Effector memory CD8-positive, alpha-beta T cell (primary cell): ENCODE measurements around the gene CALML5.

Experiments used
- ATAC-seq: fragments of 150-1000 bp; cut with Tn5 transposase; replicated peaks from 2 replicates; pipeline ENCODE4 v1.10.0; 2021; ENCODE audit warnings: mild to moderate bottlenecking, moderate library complexity
- DNase-seq, 3 experiments: peaks; one replicate each; pipeline ENCODE4 v3.0.0; 2021
- H3K27ac Mint-ChIP-seq, 2 donors: one replicate each; pipeline ENCODE4 v1.8.0; 2022; ENCODE audit warnings: mild to moderate bottlenecking in 2 of 2, mixed read lengths in 2 of 2, moderate library complexity in 2 of 2
- H3K27me3 Mint-ChIP-seq, 2 donors: one replicate each; pipeline ENCODE4 v1.8.0; 2022; ENCODE audit warnings: mixed read lengths in 2 of 2
- H3K36me3 Mint-ChIP-seq: one replicate; pipeline ENCODE4 v1.8.0; 2022; ENCODE audit warnings: mild to moderate bottlenecking, moderate library complexity, mixed read lengths; ENCODE audit not compliant: insufficient read depth
- H3K4me1 Mint-ChIP-seq, 2 donors: one replicate each; pipeline ENCODE4 v1.8.0; 2022; ENCODE audit warnings: low read depth in 2 of 2, mixed read lengths in 2 of 2
- H3K4me3 Mint-ChIP-seq, 2 donors: one replicate each; pipeline ENCODE4 v1.8.0; 2022; ENCODE audit warnings: mild to moderate bottlenecking in 2 of 2, mixed read lengths in 2 of 2, moderate library complexity in 2 of 2
- H3K9me3 Mint-ChIP-seq, 2 donors: one replicate each; pipeline ENCODE4 v1.8.0; 2022; ENCODE audit warnings: mixed read lengths in 2 of 2

Gene CALML5

GRCh38 chr10:5529702-5530411 is 30.5 kb upstream of the CALML5 start:
- DNase-seq (no peak), ATAC-seq (no peak)
- Mint-ChIP-seq H3K9me3 (no peaks in the 10 kb centered on the region), H3K36me3 (no peaks in the 10 kb centered on the region), H3K4me1 (no peaks in the 10 kb centered on the region), H3K4me3 (no peak overlapping the region), H3K27me3 (peaks cover 0 to 56% of the 10 kb centered on the region in 2 donors), H3K27ac (no peak overlapping the region)

- no peak overlapping the region for H3K27ac Mint-ChIP-seq
- H3K9me3 Mint-ChIP-seq, result no peaks in the 10 kb centered on the region
- no peak for ATAC-seq
- DNase-seq, result no peak
- H3K4me3 Mint-ChIP-seq, result no peak overlapping the region
- H3K27me3 Mint-ChIP-seq, result peaks cover 5 to 63% of the 10 kb centered on the region in 2 donors
- no peaks in the 10 kb centered on the region for H3K36me3 Mint-ChIP-seq
- no peaks in the 10 kb centered on the region for H3K4me1 Mint-ChIP-seq
These were observed 29.8 kb upstream of the CALML5 start for GRCh38 chr10:5528989-5529701.

- ATAC-seq, result no peak
- H3K4me3 Mint-ChIP-seq, result no peak overlapping the region
- no peaks in the 10 kb centered on the region for H3K4me1 Mint-ChIP-seq
- no peak for DNase-seq
- H3K27me3 Mint-ChIP-seq, result peaks cover 9 to 77% of the 10 kb centered on the region in 2 donors
- H3K36me3 Mint-ChIP-seq, result no peaks in the 10 kb centered on the region
- no peaks in the 10 kb centered on the region for H3K9me3 Mint-ChIP-seq
- H3K27ac Mint-ChIP-seq, result no peak overlapping the region
These were observed 28.2 kb upstream of the CALML5 start for GRCh38 chr10:5527332-5528200.

GRCh38 chr10:5526691-5527331 is 27.4 kb upstream of the CALML5 start:
- ATAC-seq, result no peak
- Mint-ChIP-seq H3K4me3 (no peak overlapping the region), H3K27ac (no peak overlapping the region), H3K9me3 (no peaks in the 10 kb centered on the region), H3K27me3 (peaks cover 9 to 78% of the 10 kb centered on the region in 2 donors), H3K4me1 (no peaks in the 10 kb centered on the region), H3K36me3 (no peaks in the 10 kb centered on the region)
- no peak for DNase-seq

- Mint-ChIP-seq H3K4me1 (no peaks in the 10 kb centered on the region), H3K36me3 (no peaks in the 10 kb centered on the region), H3K27ac (no peak overlapping the region), H3K4me3 (no peak overlapping the region), H3K9me3 (no peaks in the 10 kb centered on the region), H3K27me3 (peaks cover 9 to 72% of the 10 kb centered on the region in 2 donors)
- DNase-seq (no peak), ATAC-seq (no peak)
These were observed 26.4 kb upstream of the CALML5 start for GRCh38 chr10:5525561-5526341.

- no peaks in the 10 kb centered on the region for H3K4me1 Mint-ChIP-seq
- no peak within 1 kb of the TSS for H3K27ac Mint-ChIP-seq
- H3K9me3 Mint-ChIP-seq, result no peaks in the 10 kb centered on the region
- peaks cover 9 to 64% of the 10 kb centered on the region in 2 donors for H3K27me3 Mint-ChIP-seq
- no peak within 1 kb of the TSS for H3K4me3 Mint-ChIP-seq
- ATAC-seq, result no peak
- H3K36me3 Mint-ChIP-seq, result no peaks in the 10 kb centered on the region
- DNase-seq, result no peak
These were observed 25.5 kb upstream of the CALML5 start, which contains the start of gene CALML3 for GRCh38 chr10:5524641-5525560. Gene CALML3 (plus strand): TSS chr10:5524961. CDS start chr10:5525086, 125 bp downstream.

- Mint-ChIP-seq H3K27me3 (peaks cover 9 to 55% of the 10 kb centered on the region in 2 donors), H3K9me3 (no peaks in the 10 kb centered on the region), H3K36me3 (no peaks in the 10 kb centered on the region), H3K4me3 (no peak overlapping the region), H3K4me1 (no peaks in the 10 kb centered on the region), H3K27ac (no peak overlapping the region)
- DNase-seq, result no peak
- ATAC-seq, result no peak
These were observed 24.6 kb upstream of the CALML5 start for GRCh38 chr10:5523796-5524574.

GRCh38 chr10:5522913-5523560 is 23.7 kb upstream of the CALML5 start:
- H3K9me3 Mint-ChIP-seq, result no peaks in the 10 kb centered on the region
- DNase-seq (no peak), ATAC-seq (no peak)
- no peaks in the 10 kb centered on the region for H3K4me1 Mint-ChIP-seq
- no peak overlapping the region for H3K4me3 Mint-ChIP-seq
- no peak overlapping the region for H3K27ac Mint-ChIP-seq
- H3K36me3 Mint-ChIP-seq, result no peaks in the 10 kb centered on the region
- peaks cover 9 to 48% of the 10 kb centered on the region in 2 donors for H3K27me3 Mint-ChIP-seq

GRCh38 chr10:5519054-5519453 is 19.7 kb upstream of the CALML5 start:
- ATAC-seq (no peak), DNase-seq (no peak)
- H3K27me3 Mint-ChIP-seq, result peaks cover 30 to 48% of the 10 kb centered on the region in 2 donors
- H3K27ac Mint-ChIP-seq, result no peak overlapping the region
- no peaks in the 10 kb centered on the region for H3K36me3 Mint-ChIP-seq
- H3K9me3 Mint-ChIP-seq, result no peaks in the 10 kb centered on the region
- no peak overlapping the region for H3K4me3 Mint-ChIP-seq
- H3K4me1 Mint-ChIP-seq, result peaks cover 0 to 2% of the 10 kb centered on the region in 2 donors

GRCh38 chr10:5518143-5518542 is 18.8 kb upstream of the CALML5 start:
- no peak for ATAC-seq
- peaks cover 34 to 44% of the 10 kb centered on the region in 2 donors for H3K27me3 Mint-ChIP-seq
- no peak overlapping the region for H3K4me3 Mint-ChIP-seq
- H3K4me1 Mint-ChIP-seq, result peaks cover 0 to 2% of the 10 kb centered on the region in 2 donors
- no peak overlapping the region for H3K27ac Mint-ChIP-seq
- DNase-seq, result no peak
- H3K36me3 Mint-ChIP-seq, result no peaks in the 10 kb centered on the region
- no peaks in the 10 kb centered on the region for H3K9me3 Mint-ChIP-seq

- peaks cover 40 to 46% of the 10 kb centered on the region in 2 donors for H3K27me3 Mint-ChIP-seq
- H3K9me3 Mint-ChIP-seq, result no peaks in the 10 kb centered on the region
- ATAC-seq (no peak), DNase-seq (no peak)
- no peaks in the 10 kb centered on the region for H3K36me3 Mint-ChIP-seq
- peaks cover 0 to 2% of the 10 kb centered on the region in 2 donors for H3K4me1 Mint-ChIP-seq
- H3K4me3 Mint-ChIP-seq, result no peak overlapping the region
- no peak overlapping the region for H3K27ac Mint-ChIP-seq
These were observed 18.2 kb upstream of the CALML5 start for GRCh38 chr10:5517546-5517945.
